Upper lobe of left lung (tissue), 6 donors: ENCODE results near the gene ITPKB. TPM values are rescaled to one million over a fixed set of nuclear protein-coding genes. Genes with fewer than 3 reads are reported as not detected.

ENCODE experiments used
- ATAC-seq, 2 donors: fragments of 200-7000 bp; cut with Tn5 transposase; one replicate each; pipeline ENCODE4 v1.9.1; 2022; ENCODE audit warnings: mild to moderate bottlenecking in 2 of 2, moderate library complexity in 2 of 2; ENCODE audit not compliant: low FRiP score in 2 of 2
- DNase-seq, 2 donors: peaks; one replicate each; pipeline ENCODE4 v3.0.0-alpha.2; 2019 to 2020
- H3K27ac ChIP-seq, 4 donors: fragments of 200-600 bp; sonication (generic); one replicate each; pipeline ENCODE4 v1.5.1; 2016 to 2019
- H3K27me3 ChIP-seq, 4 donors: fragments of 200-600 bp; sonication (generic); one replicate each; pipeline ENCODE4 v1.5.1; 2017 to 2019
- H3K36me3 ChIP-seq, 4 donors: fragments of 200-600 bp; sonication (generic); one replicate each; pipeline ENCODE4 v1.5.1; 2016 to 2019
- H3K4me1 ChIP-seq, 4 donors: fragments of 200-600 bp; sonication (generic); one replicate each; pipeline ENCODE4 v1.5.1; 2018 to 2019
- H3K4me3 ChIP-seq, 4 donors: fragments of 200-600 bp; sonication (generic); one replicate each; pipeline ENCODE4 v1.5.1; 2017 to 2019; ENCODE audit warnings: mild to moderate bottlenecking in 2 of 4, moderate library complexity in 1 of 4
- H3K9me3 ChIP-seq, 4 donors: fragments of 200-600 bp; sonication (generic); one replicate each; pipeline ENCODE4 v1.5.1; 2018 to 2019
- CTCF ChIP-seq, 6 experiments: fragments of 450-650 bp in 4 of 6; fragments of 200-600 bp in 2 of 6; sonication (generic) in 2 of 6; IDR thresholded peaks; one replicate each; pipeline ENCODE4 v1.5.1; 2016 to 2019; ENCODE audit warnings: antibody characterized with exemption in 6 of 6
- EP300 ChIP-seq, 4 donors: sonication (generic); formaldehyde crosslinking; IDR thresholded peaks; one replicate each; pipeline ENCODE4 v1.5.1; 2017; ENCODE audit warnings: antibody characterized with exemption in 4 of 4, control low read depth in 2 of 4
- POLR2A ChIP-seq, 4 donors: fragments of 450-650 bp; IDR thresholded peaks; one replicate each; pipeline ENCODE4 v1.5.1; 2016 to 2017; ENCODE audit warnings: antibody characterized with exemption in 4 of 4, mild to moderate bottlenecking in 2 of 4
- POLR2AphosphoS5 ChIP-seq, 2 donors: sonication (generic); formaldehyde crosslinking; IDR thresholded peaks; one replicate each; pipeline ENCODE4 v1.5.1; 2017; ENCODE audit warnings: antibody characterized with exemption in 2 of 2
- WGBS, 2 donors: methylation state at CpG; one replicate each; pipeline ENCODE4 v1.1.5; 2017 to 2018; 5-methylcytosine and 5-hydroxymethylcytosine counted together
- total RNA-seq, 6 donors: library from RNA; depleted of rRNA in 4 of 6; stranded (reverse); fragments of >200 nt in 4 of 6; gene quantifications; one replicate each; pipeline versions ENCODE4 v1.1.0 to v1.2.1, GENCODE V29; 2016 to 2021
- donor health status: DM: no; HTN: no; CAD: no; lungs with moderate emphysema.
- donor health status: DM: no; HTN: yes; CAD: no; lungs with severe emphysema.

ITPKB gene
- total RNA-seq, 6 donors from 2014 or later = 19.8 to 62.9 (median 45.8) TPM

GRCh38 chr1:226655251-226656163 lies 83.6 kb downstream of the ITPKB start:
- WGBS, 2 donors = 71 to 78% methylated on average over 11 to 12 of the region's 12 CpGs
- TF ChIP-seq POLR2AphosphoS5 (IDR thresholded peaks at IDR 0.05) (no peak), POLR2A (IDR thresholded peaks at IDR 0.05) (no peak), CTCF (IDR thresholded peaks at IDR 0.05) (no peak), EP300 (IDR thresholded peaks at IDR 0.05) (no peak)

GRCh38 chr1:226654668-226655055 lies 84.4 kb downstream of the ITPKB start:
- no peaks in the 10 kb centered on the region for H3K27me3 ChIP-seq
- TF ChIP-seq POLR2A (IDR thresholded peaks at IDR 0.05) = no peak
- no peak for TF ChIP-seq CTCF (IDR thresholded peaks at IDR 0.05)
- TF ChIP-seq POLR2AphosphoS5 (IDR thresholded peaks at IDR 0.05) = no peak
- TF ChIP-seq EP300 (IDR thresholded peaks at IDR 0.05) = no peak
- 53 to 69% methylated on average over 6 to 8 of the region's 8 CpGs for WGBS, 2 donors
- DNase-seq = no peak
- no peaks in the 10 kb centered on the region for H3K36me3 ChIP-seq
- peak overlapping the region in 2 of 4 donors; percentile 71 to 81 for H3K27ac ChIP-seq
- no peaks in the 10 kb centered on the region for H3K9me3 ChIP-seq
- H3K4me3 ChIP-seq = no peak overlapping the region
- peaks cover 53 to 77% (median 68%) of the 10 kb centered on the region in 4 donors for H3K4me1 ChIP-seq
- no peak for ATAC-seq

More at GRCh38 chr1:226655251-226656163, 83.6 kb downstream of the ITPKB start:
- H3K27ac ChIP-seq = peak overlapping the region in 2 of 4 donors; percentile 71 to 81
- no peaks in the 10 kb centered on the region for H3K9me3 ChIP-seq
- no peak for ATAC-seq
- no peaks in the 10 kb centered on the region for H3K27me3 ChIP-seq
- DNase-seq = no peak
- no peak overlapping the region for H3K4me3 ChIP-seq
- H3K4me1 ChIP-seq = peaks cover 58 to 79% (median 70%) of the 10 kb centered on the region in 4 donors
- no peaks in the 10 kb centered on the region for H3K36me3 ChIP-seq

GRCh38 chr1:226654046-226654667 lies 84.9 kb downstream of the ITPKB start:
- DNase-seq = no peak
- WGBS, 2 donors = 25 to 31% methylated on average over 7 to 8 of the region's 8 CpGs
- peak overlapping the region in 2 of 4 donors; percentile 71 to 81 for H3K27ac ChIP-seq
- H3K36me3 ChIP-seq = no peaks in the 10 kb centered on the region
- no peak for ATAC-seq
- no peaks in the 10 kb centered on the region for H3K9me3 ChIP-seq
- TF ChIP-seq CTCF (IDR thresholded peaks at IDR 0.05) = no peak
- TF ChIP-seq POLR2A (IDR thresholded peaks at IDR 0.05) = no peak
- no peak for TF ChIP-seq EP300 (IDR thresholded peaks at IDR 0.05)
- TF ChIP-seq POLR2AphosphoS5 (IDR thresholded peaks at IDR 0.05) = no peak
- H3K4me1 ChIP-seq = peaks cover 53 to 73% (median 64%) of the 10 kb centered on the region in 4 donors
- no peak overlapping the region for H3K4me3 ChIP-seq
- no peaks in the 10 kb centered on the region for H3K27me3 ChIP-seq

- peak overlapping the region in 2 of 4 donors; percentile 71 to 81 for H3K27ac ChIP-seq
- DNase-seq (peak in 1 of 2 donors; percentile 46), ATAC-seq (no peak)
- 55 to 78% methylated on average over 8 to 11 of the region's 11 CpGs for WGBS, 2 donors
- no peaks in the 10 kb centered on the region for H3K9me3 ChIP-seq
- no peaks in the 10 kb centered on the region for H3K27me3 ChIP-seq
- H3K4me3 ChIP-seq = no peak overlapping the region
- TF ChIP-seq EP300 (IDR thresholded peaks at IDR 0.05) (no peak), POLR2AphosphoS5 (IDR thresholded peaks at IDR 0.05) (peak in 1 of 2 donors; percentile 44)
- H3K36me3 ChIP-seq = peaks cover 0 to 4% (median under 1%) of the 10 kb centered on the region in 4 donors
- H3K4me1 ChIP-seq = peaks cover 48 to 66% (median 58%) of the 10 kb centered on the region in 4 donors
Observed at GRCh38 chr1:226653311-226653921, 85.7 kb downstream of the ITPKB start.

GRCh38 chr1:226652613-226653012 lies 86.5 kb downstream of the ITPKB start:
- ATAC-seq = no peak
- Histone ChIP-seq H3K4me1 (peaks cover 48 to 59% (median 52%) of the 10 kb centered on the region in 4 donors), H3K9me3 (no peaks in the 10 kb centered on the region), H3K27me3 (no peaks in the 10 kb centered on the region), H3K36me3 (peaks cover 0 to 12% (median 9%) of the 10 kb centered on the region in 4 donors), H3K4me3 (no peak overlapping the region), H3K27ac (peak overlapping the region in 1 of 4 donors; percentile 81)
- DNase-seq = no peak
- no peak for TF ChIP-seq CTCF (IDR thresholded peaks at IDR 0.05)
- TF ChIP-seq POLR2AphosphoS5 (IDR thresholded peaks at IDR 0.05) = no peak
- no peak for TF ChIP-seq POLR2A (IDR thresholded peaks at IDR 0.05)
- TF ChIP-seq EP300 (IDR thresholded peaks at IDR 0.05) = no peak
- 97% methylated on average over 6 of the region's 6 CpGs; no CpG with 5 or more reads in 1 of the 2 donors for WGBS, 2 donors
